Neuron (in vitro differentiated cells): ENCODE measurements around the gene TECPR2.

Experiments
- H2AFZ ChIP-seq: one replicate; pipeline ENCODE4 v1.6.1; 2013; ENCODE audit warnings: low read depth, mild to moderate bottlenecking, inconsistent platforms, low read length, moderate library complexity
- H3K27me3 ChIP-seq: one replicate; pipeline ENCODE4 v1.6.1; 2013; ENCODE audit warnings: low read length; ENCODE audit not compliant: insufficient read depth
- H3K36me3 ChIP-seq: one replicate; pipeline ENCODE4 v1.6.1; 2013; ENCODE audit warnings: low read length; ENCODE audit not compliant: insufficient read depth
- H3K4me1 ChIP-seq: one replicate; pipeline ENCODE4 v1.6.1; 2013; ENCODE audit warnings: low read length; ENCODE audit not compliant: insufficient read depth
- H3K4me3 ChIP-seq: 2 replicates; pipeline ENCODE4 v1.5.1; 2013; ENCODE audit warnings: mild to moderate bottlenecking, low read length, moderate library complexity
- H3K9me3 ChIP-seq: one replicate; pipeline ENCODE4 v1.6.1; 2013; ENCODE audit warnings: low read length

TECPR2 gene

DNA sequence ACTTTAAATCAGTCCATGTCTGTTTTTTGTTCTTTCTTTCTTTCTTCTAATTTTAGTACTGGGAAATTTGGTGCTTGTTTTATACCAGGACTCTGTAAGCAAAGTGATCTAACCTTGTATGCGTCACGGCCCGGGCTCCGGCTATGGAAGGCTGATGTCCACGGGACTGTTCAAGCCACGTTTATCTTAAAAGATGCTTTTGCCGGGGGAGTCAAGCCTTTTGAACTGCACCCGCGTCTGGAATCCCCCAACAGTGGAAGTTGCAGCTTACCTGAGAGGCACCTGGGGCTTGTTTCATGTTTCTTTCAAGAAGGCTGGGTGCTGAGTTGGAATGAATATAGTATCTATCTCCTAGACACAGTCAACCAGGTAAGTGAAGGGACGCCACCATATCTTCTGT lies 62.2 kb downstream of the TECPR2 start:
- H2AFZ ChIP-seq, result no peak overlapping the region
- H3K27me3 ChIP-seq, result no peaks in the 10 kb centered on the region
- peaks cover 16% of the 10 kb centered on the region for H3K36me3 ChIP-seq
- no peaks in the 10 kb centered on the region for H3K9me3 ChIP-seq
- no peak overlapping the region for H3K4me3 ChIP-seq
- H3K4me1 ChIP-seq, result no peaks in the 10 kb centered on the region

DNA sequence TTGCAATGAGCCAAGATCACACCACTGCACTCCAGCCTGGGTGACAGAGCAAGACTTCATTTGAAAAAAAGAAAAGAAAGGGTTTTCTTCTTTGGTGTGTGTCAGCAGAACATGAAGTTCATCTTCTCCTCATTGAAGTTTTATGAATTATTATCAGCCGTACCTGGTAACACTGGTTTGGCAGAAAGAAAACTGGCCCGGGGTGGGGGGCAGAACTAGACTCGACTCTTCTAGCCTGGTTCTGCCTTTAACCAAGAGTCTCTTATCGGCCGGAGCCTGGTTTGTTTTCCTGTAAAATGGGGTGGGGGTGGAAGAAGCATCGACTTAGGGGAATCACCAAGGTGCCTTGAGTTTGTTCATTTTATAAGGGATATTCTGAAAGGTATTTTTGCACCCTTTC lies 64.1 kb downstream of the TECPR2 start:
- H3K9me3 ChIP-seq, result no peaks in the 10 kb centered on the region
- H3K4me3 ChIP-seq, result no peak overlapping the region
- H3K36me3 ChIP-seq, result peaks cover 17% of the 10 kb centered on the region
- no peaks in the 10 kb centered on the region for H3K4me1 ChIP-seq
- no peaks in the 10 kb centered on the region for H3K27me3 ChIP-seq
- H2AFZ ChIP-seq, result no peak overlapping the region

DNA sequence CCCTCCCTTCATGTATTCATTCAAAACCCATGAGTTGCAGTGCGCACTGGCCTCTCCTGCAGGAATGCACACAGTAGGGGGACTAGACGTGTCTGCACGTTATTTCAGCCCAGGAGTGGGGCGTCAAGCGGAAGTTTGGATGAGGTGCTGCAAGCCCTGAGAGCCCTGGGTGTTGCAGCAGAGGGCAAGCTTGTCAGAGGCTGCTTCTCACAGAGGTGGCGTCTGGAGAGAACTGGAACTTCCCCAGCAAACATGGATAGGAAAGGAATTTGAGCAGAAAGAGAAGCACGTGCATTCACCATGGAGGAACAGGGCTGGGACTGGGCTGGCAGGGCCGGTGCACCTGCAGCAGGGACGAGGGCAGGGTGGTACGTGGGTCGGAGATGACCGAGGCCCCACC lies 64.9 kb downstream of the TECPR2 start:
- Histone ChIP-seq H3K27me3 (no peaks in the 10 kb centered on the region), H3K36me3 (peaks cover 19% of the 10 kb centered on the region), H2AFZ (no peak overlapping the region), H3K9me3 (no peaks in the 10 kb centered on the region), H3K4me3 (no peak overlapping the region), H3K4me1 (no peaks in the 10 kb centered on the region)

DNA sequence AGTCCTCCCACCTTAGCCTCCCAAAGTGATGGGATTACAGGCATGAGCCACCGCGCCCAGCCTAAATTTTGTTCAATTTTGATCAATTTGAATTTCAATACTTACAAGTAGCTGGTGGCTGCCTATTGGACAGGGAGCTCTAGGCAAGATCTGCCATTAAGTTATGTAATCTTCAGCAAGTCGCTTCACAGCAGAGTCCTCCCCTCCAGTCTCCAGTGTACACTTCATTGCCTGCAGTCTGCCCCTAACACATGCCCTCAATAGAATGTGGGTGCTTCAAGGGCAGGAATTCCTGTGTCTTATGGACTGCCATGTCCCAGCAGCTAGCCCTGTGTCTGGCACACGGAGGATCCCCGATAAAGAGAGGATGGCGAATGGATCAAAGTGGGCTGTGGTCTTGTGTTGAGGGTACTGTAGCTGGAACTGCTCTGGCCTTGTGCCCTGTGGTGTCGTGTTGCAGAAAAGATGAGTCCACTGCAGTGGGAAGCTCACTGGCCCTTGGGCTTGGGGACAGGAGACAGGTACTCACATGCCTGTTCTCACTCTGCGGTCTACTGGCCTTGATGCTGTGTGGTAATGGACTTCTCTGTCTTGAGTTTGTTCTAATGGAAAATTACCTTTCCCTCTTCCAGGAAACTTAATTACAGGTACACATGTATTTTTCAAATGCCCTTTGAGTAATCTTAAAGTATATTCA lies 67.6 kb downstream of the TECPR2 start:
- Histone ChIP-seq H3K4me1 (no peaks in the 10 kb centered on the region), H3K4me3 (no peak overlapping the region), H2AFZ (no peak overlapping the region), H3K27me3 (no peaks in the 10 kb centered on the region), H3K9me3 (no peaks in the 10 kb centered on the region), H3K36me3 (peaks cover 27% of the 10 kb centered on the region)

DNA sequence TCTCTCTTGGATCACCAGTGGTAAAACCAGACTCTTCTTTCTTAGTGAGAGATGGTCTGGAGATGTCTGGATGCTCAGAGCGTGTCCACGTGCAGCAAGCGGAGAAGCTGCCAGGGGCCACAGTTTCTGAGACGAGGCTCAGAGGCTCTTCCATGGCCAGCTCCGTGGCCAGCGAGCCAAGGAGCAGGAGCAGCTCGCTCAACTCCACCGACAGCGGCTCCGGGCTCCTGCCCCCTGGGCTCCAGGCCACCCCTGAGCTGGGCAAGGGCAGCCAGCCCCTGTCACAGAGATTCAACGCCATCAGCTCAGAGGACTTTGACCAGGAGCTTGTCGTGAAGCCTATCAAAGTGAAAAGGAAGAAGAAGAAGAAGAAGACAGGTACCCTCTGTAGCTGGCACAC lies 69.0 kb downstream of the TECPR2 start:
- Histone ChIP-seq H3K27me3 (no peaks in the 10 kb centered on the region), H2AFZ (no peak overlapping the region), H3K4me1 (no peaks in the 10 kb centered on the region), H3K4me3 (no peak overlapping the region), H3K36me3 (peaks cover 33% of the 10 kb centered on the region), H3K9me3 (no peaks in the 10 kb centered on the region)

DNA sequence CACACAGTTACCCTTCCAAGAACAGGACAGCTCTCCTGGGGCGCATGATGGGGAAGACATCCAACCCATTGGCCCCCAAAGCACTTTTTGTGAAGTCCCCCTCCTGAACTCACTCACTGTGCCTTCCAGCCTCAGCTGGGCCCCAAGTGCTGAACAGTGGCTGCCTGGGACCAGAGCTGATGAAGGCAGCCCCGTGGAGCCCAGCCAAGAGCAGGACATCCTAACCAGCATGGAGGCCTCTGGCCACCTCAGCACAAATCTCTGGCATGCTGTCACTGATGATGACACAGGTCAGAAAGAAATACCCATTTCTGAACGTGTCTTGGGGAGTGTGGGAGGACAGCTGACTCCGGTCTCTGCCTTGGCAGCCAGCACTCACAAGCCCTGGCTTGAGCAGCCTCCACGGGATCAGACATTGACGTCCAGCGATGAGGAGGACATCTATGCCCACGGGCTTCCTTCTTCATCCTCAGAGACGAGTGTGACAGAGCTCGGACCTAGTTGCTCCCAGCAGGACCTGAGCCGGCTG lies 72.0 kb downstream of the TECPR2 start:
- Histone ChIP-seq H3K27me3 (no peaks in the 10 kb centered on the region), H3K4me1 (peaks cover 2% of the 10 kb centered on the region), H2AFZ (no peak overlapping the region), H3K36me3 (peaks cover 27% of the 10 kb centered on the region), H3K4me3 (no peak overlapping the region), H3K9me3 (no peaks in the 10 kb centered on the region)

DNA sequence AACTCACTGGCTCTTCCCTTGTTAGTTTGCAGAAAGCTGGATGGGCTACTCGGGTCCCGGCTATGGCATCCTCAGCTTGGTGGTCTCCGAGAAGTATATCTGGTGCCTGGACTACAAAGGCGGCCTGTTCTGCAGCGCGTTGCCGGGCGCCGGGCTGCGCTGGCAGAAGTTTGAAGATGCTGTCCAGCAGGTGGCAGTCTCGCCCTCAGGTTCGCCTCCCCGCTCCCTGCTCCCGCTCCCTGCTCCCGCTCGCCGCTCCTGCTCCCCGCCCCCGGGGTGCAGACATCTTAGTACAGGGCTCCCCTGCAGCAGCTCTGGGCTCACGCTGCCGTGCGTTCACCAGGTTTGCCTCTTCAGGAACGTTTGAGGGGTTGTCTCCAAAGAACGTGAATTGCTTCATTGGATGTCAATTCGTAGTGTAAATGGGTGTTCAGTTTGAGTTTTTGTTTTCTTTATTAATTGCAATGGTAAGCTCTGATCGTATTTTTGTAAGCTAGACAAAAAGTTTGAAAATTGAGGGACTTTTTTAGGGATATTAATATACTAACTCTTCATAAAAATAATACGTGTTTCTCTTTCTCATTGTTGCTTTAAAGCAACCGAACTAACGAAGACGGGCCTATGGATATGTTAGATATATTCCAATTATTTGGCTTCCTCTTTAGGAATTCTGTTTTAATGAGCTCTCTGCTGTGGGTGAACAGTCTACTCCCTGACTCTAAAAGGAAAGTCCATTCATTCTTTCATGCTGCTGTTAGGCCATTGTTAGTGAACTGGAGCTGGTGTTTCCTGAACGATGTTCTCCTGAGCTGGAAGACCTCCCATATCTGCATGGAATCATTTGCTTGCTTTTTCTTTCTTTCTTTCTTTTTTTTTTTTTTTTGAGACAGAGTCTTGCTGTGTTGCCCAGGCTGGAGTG lies 75.5 kb downstream of the TECPR2 start:
- Histone ChIP-seq H2AFZ (peak overlapping the region; percentile 20), H3K27me3 (no peaks in the 10 kb centered on the region), H3K4me3 (no peak overlapping the region), H3K9me3 (no peaks in the 10 kb centered on the region), H3K36me3 (peaks cover 47% of the 10 kb centered on the region), H3K4me1 (peaks cover 2% of the 10 kb centered on the region)

DNA sequence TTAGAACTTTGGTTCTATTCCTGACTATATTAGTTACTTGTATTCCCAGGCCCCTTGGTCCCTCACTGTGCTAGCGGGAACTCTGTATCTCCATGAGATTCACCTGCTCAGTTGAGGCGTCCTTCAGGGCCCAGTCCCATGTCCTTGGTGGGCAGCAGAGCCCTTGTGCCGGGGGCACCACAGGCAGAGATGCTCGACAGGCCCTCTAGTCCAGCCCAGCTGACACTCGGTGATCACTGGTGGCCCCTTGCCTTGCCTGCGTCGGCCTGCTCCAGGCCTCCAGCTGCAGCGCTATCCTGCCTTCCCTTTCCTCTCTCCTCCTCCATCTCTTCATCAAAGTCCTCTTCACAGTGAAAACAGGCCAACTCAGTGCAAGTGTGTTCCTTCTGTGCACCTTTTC lies 76.8 kb downstream of the TECPR2 start:
- Histone ChIP-seq H3K36me3 (peaks cover 49% of the 10 kb centered on the region), H3K9me3 (no peaks in the 10 kb centered on the region), H3K4me3 (no peak overlapping the region), H2AFZ (no peak overlapping the region), H3K27me3 (no peaks in the 10 kb centered on the region), H3K4me1 (peaks cover 2% of the 10 kb centered on the region)

DNA sequence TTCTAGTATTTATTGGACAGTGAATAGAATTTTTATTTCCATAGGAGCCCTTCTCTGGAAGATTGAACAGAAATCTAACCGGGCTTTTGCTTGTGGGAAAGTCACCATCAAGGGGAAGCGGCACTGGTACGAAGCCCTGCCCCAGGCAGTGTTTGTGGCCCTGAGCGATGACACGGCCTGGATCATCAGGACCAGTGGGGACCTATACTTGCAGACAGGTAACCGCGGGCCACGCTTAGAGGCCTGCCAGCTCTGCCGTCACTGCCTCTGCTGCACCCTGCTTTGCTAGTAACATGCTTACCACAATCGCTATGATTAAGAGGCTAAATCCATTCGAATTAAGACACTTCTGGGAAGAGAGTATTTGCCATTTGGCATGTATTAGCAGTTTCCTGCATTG lies 77.7 kb downstream of the TECPR2 start:
- no peak overlapping the region for H2AFZ ChIP-seq
- H3K27me3 ChIP-seq, result no peaks in the 10 kb centered on the region
- H3K9me3 ChIP-seq, result no peaks in the 10 kb centered on the region
- peaks cover 2% of the 10 kb centered on the region for H3K4me1 ChIP-seq
- no peak overlapping the region for H3K4me3 ChIP-seq
- peaks cover 47% of the 10 kb centered on the region for H3K36me3 ChIP-seq

DNA sequence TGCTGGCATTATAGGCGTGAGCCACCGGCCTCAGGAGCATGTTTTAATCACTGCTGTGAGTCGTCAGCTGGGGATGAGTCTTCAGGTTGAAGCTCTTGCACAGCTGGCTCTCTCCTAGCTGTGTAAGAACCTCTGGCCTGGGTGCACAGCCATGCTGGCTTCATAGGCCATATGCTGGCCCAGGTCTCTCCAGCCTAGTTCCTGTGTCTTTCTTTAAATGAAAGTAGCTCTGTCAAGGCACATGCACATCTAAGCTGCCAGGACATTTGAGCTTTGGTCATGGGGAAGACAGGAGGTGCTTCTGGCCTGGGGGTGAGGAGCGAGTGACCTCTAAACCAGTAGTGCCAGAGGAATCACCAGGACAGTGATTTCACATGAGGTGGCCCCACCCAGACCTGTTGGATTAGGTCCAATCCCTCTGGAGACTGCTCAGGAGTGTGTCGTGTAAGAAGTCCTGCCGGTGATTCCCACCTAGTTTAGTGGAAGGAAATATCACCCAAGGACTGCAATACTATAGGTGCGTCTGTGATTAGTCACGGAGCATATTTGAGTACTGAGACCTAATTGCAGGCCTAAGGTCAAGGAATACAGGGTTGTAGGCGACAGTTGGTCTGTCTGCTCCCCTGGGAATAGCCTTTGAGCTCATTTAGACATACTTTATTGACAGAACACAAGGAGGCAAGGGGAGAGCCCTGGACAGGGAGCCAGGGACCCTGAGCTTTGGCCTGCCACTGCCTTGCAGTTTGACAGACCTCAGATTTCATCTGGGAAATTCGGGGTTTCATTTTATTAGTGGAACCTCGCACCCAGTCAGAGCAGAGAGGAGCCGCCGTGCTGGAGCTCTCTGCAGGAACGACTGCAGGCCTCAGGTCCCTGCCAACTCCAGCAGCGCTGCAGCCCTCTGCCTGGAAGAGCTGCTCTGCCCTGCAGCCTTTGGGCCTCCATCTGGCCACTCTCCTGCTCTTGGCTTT lies 79.8 kb downstream of the TECPR2 start:
- H3K4me1 ChIP-seq, result peaks cover 2% of the 10 kb centered on the region
- no peaks in the 10 kb centered on the region for H3K9me3 ChIP-seq
- no peak overlapping the region for H2AFZ ChIP-seq
- H3K4me3 ChIP-seq, result no peak overlapping the region
- H3K27me3 ChIP-seq, result no peaks in the 10 kb centered on the region
- H3K36me3 ChIP-seq, result peaks cover 56% of the 10 kb centered on the region

DNA sequence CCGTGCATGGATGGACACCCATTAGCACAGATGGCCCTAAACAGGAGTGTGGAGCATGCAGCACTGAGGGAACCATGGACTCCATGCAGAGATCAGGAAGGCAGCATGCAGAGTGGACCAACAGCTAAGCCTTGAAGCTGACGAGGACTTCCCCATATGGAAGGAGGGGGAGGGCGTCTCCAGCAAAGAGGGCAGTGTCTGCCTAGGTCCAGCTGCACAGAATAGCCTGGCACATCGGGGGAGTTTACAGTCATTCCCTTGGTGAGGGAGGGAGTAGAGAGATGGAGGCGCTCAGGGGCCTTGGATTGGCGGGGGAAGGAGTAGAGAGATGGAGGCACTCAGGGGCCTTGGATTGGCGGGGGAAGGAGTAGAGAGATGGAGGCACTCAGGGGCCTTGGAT lies 82.3 kb downstream of the TECPR2 start:
- Histone ChIP-seq H3K4me1 (no peaks in the 10 kb centered on the region), H3K27me3 (no peaks in the 10 kb centered on the region), H3K9me3 (no peaks in the 10 kb centered on the region), H3K4me3 (no peak overlapping the region), H2AFZ (no peak overlapping the region), H3K36me3 (peaks cover 60% of the 10 kb centered on the region)

DNA sequence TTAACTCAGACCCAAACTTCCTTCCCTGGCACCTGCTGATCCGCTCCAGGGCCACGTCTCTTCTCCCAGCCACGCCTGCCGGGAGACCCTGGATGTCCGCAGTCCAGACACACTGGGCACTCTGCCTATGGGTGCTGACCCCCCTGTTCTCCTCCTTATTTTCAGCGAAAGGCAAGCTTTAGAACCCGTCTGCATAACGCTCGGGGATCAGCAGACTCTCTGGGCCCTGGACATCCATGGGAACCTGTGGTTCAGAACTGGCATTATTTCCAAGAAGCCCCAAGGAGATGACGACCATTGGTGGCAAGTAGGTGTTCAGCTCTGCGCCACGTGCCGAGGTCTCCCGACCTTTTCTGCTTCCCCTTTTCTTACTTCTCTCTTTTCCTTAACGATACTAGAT lies 82.9 kb downstream of the TECPR2 start:
- Histone ChIP-seq H3K36me3 (peaks cover 61% of the 10 kb centered on the region), H3K27me3 (no peaks in the 10 kb centered on the region), H3K4me1 (no peaks in the 10 kb centered on the region), H3K9me3 (no peaks in the 10 kb centered on the region), H2AFZ (no peak overlapping the region), H3K4me3 (no peak overlapping the region)
